Occipital lobe (tissue), 2 donors: Measurements from ENCODE around the gene MID1. TPM values are rescaled to one million over a fixed set of nuclear protein-coding genes. Genes with fewer than 3 reads are reported as not detected.

ENCODE experiments used
- DNase-seq: peaks from one replicate; lab custom pipeline; 2025; lab: John Stamatoyannopoulos, UW
- total RNA-seq: library from RNA; depleted of rRNA; stranded (reverse); fragments of >200 nt; gene quantifications from one replicate; pipeline ENCODE4 v1.2.3, GENCODE V29; 2014

MID1 gene
- total RNA-seq, 1 donor from 2014 or later = 24.6 TPM

DNA sequence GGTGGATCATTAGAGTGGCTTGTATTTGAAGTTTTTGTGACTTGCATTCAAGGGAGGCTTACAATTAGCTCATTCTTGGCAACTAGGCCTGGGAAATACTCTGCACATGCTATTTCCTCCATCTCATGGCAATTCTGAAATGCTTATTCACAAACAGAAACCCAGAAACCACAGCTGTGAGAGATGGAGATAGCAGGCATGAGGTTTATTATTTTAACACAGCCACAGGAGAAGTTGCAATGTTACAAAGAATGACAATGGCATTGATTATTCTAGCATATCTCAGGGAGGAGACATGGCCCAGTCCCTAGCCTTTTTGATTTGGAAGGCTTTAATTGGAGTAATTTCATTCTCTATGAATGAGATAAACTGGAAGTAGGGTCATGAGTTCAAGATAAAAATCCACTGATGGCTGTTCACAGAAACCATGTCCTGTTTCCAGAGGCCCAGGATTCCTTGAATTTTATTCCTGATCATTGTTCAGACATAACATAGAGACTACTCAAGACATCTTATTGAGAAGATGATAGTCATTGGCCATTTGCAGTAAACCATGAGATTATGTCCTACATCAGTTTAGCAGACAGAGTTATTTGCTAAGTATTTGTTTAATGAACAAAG lies 123.9 kb downstream of the MID1 start:
- DNase-seq = no peak

DNA sequence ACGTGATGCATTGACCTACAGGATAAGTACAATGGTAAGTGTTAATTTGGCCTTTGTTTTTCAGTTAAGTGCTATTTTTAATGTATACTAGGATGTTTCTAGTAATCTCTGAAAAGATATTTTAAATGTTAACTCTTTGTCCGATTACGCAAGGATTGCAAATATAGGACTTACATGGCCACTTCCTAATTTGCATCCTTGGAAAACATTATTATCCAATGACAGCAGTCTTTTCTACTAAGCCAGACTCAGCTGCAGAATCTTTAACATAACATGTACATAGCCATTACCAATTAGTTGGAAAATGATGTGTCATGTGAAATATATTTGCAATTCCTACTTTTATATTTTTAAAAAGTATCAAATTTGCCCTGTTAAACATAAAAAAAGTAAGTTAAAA lies 124.7 kb downstream of the MID1 start:
- DNase-seq = no peak

DNA sequence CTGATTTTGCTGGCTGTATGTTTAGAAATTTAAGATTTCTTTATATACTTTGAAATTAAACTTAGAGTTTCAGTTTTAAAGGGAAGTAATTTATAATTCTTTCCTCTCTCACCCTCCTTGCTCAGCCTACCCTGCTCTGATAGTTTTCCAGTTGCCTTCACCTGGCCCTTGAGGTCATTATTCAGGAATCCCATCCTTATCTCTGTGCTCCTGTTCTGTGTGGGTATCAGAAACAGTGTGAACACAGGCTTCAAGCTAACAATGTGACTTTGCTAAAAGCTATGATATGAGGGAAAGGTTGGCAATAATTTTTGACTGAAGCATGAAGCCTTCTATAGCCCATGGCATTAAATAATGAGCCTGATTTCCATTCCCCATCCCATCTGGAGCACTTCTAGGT lies 128.1 kb downstream of the MID1 start:
- DNase-seq = no peak

DNA sequence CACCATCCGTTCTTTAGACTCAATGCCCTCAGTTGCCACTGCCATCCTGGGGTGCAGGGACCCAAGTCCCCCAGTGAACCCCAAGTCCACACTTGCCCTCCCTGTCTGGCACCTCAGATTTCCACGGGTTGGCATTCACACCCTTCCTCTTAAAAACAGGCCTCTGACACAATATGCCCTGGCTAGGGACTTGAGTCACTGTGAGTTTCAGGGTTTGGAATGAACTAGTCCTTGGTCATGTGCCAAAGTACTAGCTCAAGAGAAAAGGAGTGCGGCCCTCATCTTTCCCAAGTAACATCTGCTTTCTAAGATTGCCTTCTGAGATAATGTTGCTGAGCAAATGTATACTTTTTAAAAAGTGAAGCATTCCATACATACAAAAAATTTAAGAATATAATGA lies 134.0 kb downstream of the MID1 start:
- DNase-seq = no peak

DNA sequence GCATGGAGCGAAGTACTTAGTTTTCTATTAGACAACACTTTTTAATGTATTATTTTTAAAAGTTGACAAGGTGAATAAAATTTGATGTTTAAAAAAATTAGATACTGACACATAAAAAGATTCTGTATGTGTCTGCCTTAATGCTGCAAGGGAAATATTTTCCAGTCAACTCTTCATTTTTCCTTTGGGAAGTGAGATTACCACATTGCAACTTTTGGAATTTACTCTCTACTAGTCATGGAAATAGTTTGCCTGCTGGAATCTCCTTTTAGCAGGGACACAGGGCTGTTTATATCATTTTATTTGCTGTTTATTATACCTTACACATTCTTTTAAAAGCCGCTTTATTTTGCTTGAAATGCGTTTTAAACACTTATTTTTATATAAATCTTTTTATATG lies 135.1 kb downstream of the MID1 start:
- no peak for DNase-seq

DNA sequence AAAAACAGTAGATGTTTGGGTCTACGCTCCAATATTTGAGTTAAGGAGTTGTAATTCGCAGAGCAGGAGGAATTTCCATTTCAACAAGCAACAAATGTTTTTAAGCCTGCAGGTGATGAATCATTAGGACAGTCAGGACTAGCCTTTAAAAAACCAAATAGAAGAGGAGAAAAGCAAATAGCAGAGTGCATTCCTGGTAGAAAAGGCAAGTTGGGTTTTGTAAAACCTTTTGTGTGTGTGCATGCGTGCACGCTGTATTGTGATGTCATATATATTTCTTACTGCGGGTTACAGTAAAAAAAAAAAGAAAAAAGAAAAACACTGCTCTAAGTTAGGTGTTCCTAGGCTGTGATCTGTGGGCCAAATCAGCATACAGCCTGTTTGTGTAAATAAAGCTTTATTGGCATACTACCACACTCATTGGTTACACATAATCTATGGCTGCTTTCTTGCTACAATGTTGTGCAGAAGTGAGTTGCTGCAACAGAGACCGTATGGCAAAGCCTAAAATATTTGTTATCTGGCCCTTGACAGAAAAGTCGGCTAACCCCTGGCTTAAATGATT lies 135.6 kb downstream of the MID1 start:
- no peak for DNase-seq

DNA sequence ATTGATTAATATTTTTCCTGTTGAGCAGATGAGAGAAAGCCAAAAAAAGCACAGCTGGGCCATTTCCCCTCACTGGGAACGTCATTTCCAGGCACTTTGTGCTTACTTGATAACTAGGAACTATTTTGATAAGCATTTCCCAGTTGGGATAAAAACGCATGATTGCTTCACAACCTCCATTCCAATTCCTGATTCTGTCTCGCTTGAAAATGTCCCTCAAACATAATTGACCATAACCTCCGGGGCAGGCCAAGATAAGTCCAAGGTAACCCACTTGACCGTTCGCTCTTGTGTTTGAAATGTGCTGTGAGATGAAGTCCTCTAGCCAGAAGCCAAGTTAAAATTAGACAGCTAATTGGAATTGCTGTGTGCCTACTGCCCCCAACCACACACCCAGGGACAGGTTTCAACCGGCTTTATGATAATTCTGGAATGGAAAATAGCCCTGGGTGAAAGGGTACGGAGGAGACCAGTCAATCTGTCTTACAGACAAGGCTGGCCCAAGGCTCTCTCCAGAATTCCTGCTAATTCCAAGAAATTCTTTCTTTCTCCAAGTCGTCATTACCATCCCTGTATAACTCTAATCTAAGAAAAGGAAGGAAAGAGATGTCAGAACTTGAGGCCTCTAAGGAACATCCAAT lies 137.1 kb downstream of the MID1 start:
- DNase-seq = no peak

DNA sequence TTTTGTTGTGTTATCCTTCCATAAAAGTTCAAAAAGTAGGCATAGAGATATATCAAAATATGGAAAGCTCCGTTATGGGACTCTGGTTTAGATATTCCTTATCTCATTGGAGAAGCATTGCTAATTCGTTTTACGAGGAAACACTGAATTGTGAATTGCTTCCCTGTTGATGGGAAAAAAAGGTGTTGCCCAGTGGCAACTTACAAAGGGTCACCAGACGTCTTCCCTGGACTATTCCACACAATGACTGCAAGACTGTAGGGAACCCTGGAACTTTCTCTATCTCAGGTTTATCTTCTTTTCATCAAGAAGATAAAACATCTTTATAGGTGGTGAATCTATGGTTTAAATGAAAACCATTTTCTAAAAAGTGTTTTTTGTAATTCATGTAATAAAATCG lies 137.7 kb downstream of the MID1 start:
- DNase-seq = no peak

DNA sequence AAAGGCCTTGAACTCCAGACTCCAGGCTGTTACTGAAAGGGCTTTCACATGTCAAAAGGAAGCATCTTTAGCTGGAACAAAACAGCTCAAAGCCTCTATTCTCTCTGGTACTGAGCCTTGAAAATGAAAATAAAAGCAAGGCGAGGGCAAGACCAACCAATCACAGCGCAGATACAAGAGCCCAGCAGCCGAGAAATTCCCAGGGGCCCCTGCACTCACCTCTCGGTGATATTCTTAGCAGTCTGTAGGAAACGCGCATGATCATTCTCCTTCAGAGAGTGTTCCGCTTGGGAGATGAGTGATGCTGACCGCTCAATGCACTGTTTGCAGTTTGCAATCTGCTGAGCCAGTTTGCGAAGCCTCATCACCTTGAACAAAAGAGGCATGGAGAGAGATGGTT lies 138.1 kb downstream of the MID1 start:
- no peak for DNase-seq

DNA sequence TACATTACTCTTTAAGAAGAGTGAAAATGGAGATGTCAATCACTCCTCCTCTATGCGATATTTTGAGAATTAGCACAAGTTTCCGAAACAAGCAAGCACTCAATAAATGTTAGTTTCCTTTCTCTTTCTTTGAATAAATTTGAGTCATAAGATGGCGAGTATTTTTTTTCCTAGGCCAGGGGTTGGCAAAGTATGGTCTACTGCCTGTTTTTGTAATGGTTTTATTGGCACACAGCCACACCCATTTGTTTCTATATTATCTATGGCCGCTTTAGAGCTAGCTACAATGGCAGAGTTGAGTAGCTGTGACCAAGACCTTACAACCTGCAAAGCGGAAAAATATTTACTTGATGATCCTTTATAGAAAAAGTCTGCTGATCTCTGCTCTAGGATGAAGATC lies 139.5 kb downstream of the MID1 start:
- no peak for DNase-seq

DNA sequence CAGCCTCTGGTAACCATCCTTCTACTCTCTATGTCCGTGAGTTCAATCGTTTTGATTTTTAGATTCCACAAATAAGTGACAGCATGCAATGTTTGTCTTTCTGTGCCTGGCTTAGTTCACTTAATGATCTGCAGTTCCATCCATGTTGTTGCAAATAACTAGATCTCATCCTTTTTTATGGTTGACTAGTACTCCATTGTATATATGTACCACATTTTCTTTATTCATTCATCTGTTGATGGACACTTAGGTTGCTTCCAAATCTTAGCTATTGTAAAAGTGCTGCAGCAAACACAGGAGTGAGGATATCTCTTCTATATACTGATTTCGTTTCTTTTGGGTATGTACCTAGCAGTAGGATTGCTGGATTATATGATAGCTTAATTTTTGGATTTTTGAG lies 140.9 kb downstream of the MID1 start:
- no peak for DNase-seq

DNA sequence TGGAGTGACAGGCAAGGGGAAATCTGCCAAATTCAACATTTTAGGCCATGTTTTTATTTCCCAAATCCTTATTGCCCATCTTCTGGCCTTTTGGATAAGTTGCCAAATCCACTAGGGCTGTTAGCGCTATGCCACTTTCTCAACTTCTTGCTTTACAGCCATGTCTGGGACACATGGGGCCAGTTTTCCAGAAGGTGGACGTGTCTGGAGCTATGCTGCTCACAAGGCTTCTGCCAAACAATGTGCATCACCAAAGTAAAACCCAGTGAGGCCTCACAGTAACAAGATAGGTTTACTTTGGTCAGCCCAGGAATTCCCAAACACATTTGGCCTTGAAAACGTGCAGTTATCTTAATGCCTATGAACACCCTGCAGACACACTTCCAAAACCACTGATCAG lies 142.9 kb downstream of the MID1 start:
- DNase-seq = no peak

DNA sequence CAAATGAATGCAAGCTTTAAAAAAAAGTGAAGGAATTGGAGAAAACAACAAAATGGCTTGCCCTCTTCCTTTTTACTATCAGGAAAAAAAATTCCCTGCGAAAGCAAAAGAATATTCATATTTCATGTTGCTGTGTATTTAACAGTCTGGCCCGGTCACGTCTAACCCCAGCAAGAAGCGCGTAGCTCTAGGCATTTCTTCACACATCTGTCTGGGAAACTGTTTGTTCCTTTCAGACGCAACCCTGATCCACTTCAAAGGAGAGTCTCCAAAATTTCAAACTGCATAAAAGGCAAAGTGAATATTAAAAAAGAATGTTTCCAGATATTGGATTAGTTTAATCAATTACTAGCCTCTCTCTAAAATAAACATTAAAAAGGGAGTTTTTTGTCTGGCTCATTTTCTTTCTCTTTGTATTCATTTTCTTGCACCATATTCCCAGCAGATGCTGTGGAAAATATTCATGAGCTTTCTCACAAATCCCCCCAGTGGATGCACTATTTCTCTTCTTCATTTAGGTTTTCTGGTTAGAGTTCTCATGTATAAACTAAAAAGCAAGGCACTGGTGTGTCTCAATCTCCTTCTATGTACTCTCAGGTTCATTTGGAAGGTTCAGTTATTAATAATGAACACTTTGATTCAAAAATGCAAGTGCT lies 145.3 kb downstream of the MID1 start:
- no peak for DNase-seq

DNA sequence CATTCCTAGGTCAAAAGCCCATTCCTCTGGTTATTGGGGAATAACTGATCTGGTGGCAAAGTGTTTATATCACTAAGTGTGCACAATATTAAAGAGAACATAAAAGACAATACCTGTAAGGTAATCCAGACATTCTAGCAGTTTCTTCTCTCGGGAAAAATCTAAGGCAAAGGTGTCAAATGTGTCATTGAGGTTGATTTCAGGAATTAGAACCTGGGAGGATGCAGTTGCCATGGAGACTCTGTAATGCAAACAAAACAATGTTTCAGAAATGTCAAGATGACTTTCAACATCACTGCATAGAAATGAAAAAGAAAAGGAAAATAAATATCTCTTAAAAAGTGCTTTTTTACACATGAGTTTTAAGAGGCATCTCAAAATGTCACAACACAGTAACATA lies 145.9 kb downstream of the MID1 start:
- no peak for DNase-seq

DNA sequence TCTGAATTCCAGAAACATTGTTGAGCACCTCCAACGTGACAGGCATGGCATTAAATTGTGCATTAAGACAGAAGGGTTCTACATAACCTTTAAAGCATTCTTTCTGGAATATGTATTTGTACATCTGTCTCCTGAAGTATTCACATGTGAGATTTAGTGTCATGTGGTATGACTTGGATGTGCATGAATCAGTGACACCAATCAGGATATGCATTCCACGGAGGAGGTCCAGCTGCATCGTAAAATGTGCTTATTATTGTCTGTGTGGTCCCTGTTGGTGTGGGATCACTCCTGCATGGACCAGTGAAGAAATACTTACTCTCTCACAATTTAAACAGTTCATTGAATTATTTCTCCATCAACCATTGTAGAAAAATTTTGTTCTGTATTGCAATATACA lies 149.0 kb downstream of the MID1 start:
- no peak for DNase-seq

DNA sequence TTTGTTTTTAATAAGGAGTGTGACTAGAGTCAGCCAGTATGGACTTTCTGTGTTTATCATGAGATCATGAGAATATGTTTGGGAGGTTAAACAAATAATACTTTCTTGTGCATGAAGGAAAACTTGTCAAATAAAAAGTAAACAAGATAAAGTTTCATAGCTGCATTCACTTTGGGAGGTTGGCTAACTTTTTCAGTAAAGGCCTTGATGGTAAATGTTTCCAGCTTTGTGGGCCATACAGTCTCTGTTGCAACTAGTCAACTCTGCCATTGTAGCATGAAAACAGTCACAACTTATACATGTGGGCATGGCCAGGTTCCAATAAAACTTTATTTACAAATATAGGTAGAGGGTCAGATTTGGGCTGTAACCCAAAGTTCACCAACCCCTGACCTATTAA lies 150.4 kb downstream of the MID1 start:
- DNase-seq = no peak

DNA sequence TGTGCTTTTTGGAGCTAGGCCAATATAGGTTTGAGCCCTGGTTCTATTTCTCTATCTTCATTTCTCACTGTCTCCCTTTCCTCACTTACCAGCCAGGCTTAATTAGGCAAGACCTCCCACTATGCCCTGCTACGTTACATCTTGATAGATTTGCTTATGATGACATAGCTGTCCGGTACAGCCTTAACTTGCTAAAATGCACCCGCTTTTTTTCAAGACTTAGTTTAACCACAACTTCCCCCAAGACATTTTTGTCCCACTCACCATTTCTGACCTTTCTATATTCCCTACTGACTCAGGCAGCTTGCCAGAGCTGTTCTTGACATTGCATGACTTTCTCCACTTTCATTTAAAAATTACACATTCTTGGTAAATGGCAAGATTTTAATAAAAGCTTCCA lies 152.6 kb downstream of the MID1 start:
- no peak for DNase-seq

DNA sequence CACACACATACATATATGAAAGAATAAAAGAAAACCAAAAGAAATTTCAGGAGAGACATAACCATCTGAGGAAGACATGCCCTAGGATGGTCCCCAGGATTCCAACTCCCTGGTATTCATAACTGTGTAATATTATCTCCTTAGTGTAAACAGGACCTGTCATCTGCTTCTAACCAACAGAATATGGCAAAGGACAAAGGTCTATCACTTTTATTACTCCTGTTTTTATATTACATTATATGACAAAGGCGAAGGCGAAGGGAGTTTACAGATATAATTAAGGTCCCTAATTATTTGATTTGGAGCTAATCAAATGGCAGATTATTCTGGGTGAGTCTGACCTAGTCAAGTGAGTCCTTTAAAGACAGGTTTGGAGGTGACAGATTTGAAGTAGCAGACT lies 155.1 kb downstream of the MID1 start:
- DNase-seq = no peak

DNA sequence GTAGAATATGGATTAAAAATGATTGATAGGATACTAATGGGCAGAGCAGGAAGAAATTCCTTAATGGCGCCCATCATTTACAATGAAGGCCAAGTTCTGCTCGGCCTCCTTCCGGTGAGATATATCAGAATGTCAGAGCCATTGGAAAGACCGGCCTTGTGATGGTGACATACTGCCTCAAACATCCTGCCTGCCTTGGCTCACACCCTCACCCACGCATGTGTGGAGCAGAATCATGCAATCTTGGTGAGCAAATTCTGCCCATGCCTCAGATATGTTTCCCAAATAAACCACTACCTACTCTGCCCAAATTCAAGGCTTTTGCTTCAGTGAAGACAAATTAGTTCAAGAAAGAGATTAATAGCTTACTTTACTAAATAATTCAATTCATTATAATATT lies 163.3 kb downstream of the MID1 start:
- DNase-seq = no peak

DNA sequence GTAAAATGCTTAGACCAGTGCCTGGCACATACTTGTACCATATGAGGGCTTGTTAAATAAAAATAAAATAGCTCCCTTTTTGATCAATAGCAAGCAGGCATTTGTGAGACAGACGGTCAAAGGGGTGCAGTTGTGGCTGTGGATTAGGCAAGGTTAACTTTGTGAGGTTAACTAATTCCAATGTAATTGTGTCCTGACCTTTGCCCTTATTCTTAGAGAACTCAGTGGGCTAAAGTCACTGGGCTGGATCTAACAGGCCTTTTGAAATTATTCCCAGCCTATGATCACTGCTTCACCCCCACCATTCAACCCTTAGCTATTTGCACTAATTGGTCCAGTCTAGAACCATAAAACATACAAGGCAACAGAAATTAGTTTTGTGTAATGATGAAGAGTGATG lies 166.4 kb downstream of the MID1 start:
- DNase-seq = no peak

DNA sequence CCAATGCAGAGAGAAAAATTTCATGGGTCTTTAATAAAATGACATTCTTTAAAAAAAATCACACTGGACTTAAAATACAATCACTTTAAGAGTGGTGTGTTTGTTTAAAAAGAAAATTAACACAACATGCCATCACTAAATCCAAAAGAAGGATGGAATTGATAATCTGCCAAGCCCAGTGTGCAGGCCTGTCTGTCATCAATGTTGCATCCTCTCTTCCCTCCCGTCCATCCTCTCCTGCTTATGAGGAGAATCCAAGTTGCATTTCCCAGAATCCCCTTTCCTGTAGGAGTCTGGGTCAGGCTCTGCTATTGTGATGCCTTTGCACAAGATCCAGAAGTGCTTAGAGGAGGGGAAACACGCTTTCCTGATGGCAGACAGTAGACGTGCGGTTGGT lies 169.4 kb downstream of the MID1 start:
- DNase-seq = no peak

DNA sequence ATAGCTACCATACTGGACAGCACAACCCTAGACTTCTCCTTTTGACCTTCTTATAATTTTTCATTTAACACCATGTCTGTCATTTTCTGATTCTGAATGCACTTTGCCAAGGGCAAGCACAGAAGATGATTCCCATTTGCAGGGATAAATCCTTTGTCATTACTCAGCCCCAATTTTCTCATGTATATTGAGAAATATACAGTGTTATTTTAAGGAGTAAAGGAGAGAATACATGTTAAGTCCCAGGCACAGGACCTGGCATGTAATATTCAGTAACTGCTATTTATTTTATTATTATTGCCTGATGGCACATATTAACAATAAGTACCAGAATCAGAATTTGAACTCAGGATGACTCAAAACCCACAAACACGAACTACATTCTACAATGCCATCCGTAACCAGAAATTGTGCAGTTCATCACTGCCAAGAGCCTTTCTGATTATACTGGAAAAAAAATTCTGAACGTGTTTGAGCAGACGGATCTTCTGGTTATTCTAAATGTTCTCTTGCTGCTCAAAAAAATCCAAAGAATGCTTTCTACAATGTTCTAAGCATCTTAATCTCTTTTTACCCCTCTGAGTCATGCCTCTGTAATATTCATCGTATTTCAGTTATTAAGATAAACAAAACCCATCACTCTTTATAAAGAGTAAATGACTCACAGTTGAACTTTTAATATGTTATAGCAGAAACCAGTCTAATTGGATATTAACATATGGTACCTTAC lies 170.0 kb downstream of the MID1 start:
- DNase-seq = no peak
